ENCODE data around the gene METTL24. TPM values are rescaled to one million over a fixed set of nuclear protein-coding genes. Genes with fewer than 3 reads are reported as not detected.

METTL24 gene
- total and polyA plus RNA-seq, 2 of the 13 experiments (the other 11 are each of a cell fraction or from before 2014, with no cell fraction given) = not detected

GRCh38 chr6:110355727-110356126 lies 2.4 kb downstream of the METTL24 start:
- no peak for DNase-seq (ENCODE audit: low spot score)
- H4K20me1 ChIP-seq (ENCODE audit: insufficient read depth, low read length) = no peaks in the 10 kb centered on the region
- H3K4me3 ChIP-seq (replicated peaks in 1 of 3; ENCODE audit: insufficient read depth in 1 of 3, low read depth in 2 of 3, low read length in 3 of 3) = no peak overlapping the region
- ATAC-seq = peak; percentile 44; the same call in 1 of the 3 replicates
- peaks cover 34% of the 10 kb centered on the region for H3K4me1 ChIP-seq (ENCODE audit: insufficient read depth, low read length)
- intact Hi-C loops (cut with micrococcal nuclease; ENCODE audit: unreplicated experiment) = no loop called here
- WGBS (ENCODE audit: low lambda C conversion rate) = 61% methylated on average over 2 of the region's 2 CpGs
- in situ Hi-C loops (cut with HindIII; ENCODE audit: extremely low pct_ligation_motif_present, low pct_unique_long_range_greater_than_20kb) = no loop called here
- H3K9me3 ChIP-seq (ENCODE audit: low read length) = no peaks in the 10 kb centered on the region
- H3K4me2 ChIP-seq (ENCODE audit: low read depth, low read length) = no peak overlapping the region
- POLR2A ChIA-PET = no interaction called here
- no peaks in the 10 kb centered on the region; a peak in 1 of 5 replicates for H3K27me3 ChIP-seq (ENCODE audit: control insufficient read depth in 1 of 2, insufficient read depth in 2 of 2, low read length in 2 of 2)
- BruUV-seq (replicated peaks) = no TSS peak
- CTCF ChIA-PET (ENCODE audit: low intra/inter-chr PET ratio, low total read pairs) = no interaction called here
- no peaks in the 10 kb centered on the region for H3K79me2 ChIP-seq (ENCODE audit: insufficient read depth, low read length)
- H3K27ac ChIP-seq (ENCODE audit: extremely low read length, insufficient read depth, low read length) = no peak overlapping the region
- no peak overlapping the region for H3K9ac ChIP-seq (ENCODE audit: insufficient read depth, low read depth, low read length)
- FAIRE-seq = no peak
- H2AFZ ChIP-seq (ENCODE audit: low read length) = no peak overlapping the region
- H3K36me3 ChIP-seq (replicated peaks in 1 of 2; ENCODE audit: control insufficient read depth in 1 of 2, insufficient read depth in 2 of 2, low read length in 2 of 2) = no peaks in the 10 kb centered on the region
- TF ChIP-seq ZXDC (CRISPR knock-in tag; IDR thresholded peaks at IDR 0.05) (no peak), ZEB1 (IDR thresholded peaks at IDR 0.05; ENCODE audit: insufficient replicate concordance, low read depth) (no peak), ZNF614 (CRISPR knock-in tag; IDR thresholded peaks at IDR 0.05; ENCODE audit: borderline replicate concordance) (no peak), CERS6 (CRISPR knock-in tag; IDR thresholded peaks at IDR 0.05) (no peak), ZNF350 (CRISPR knock-in tag; IDR thresholded peaks at IDR 0.05; ENCODE audit: borderline replicate concordance, low read depth) (no peak), ZMYM2 (CRISPR knock-in tag; IDR thresholded peaks at IDR 0.05) (no peak), CREB1 (IDR thresholded peaks at IDR 0.05) (no peak), CREB1 (CRISPR knock-in tag; IDR thresholded peaks at IDR 0.05) (no peak), ZSCAN31 (CRISPR knock-in tag; IDR thresholded peaks at IDR 0.05; ENCODE audit: low read depth) (no peak), ZNF772 (CRISPR knock-in tag; IDR thresholded peaks at IDR 0.05) (no peak), MTERF4 (CRISPR knock-in tag; IDR thresholded peaks at IDR 0.05) (no peak), NFATC3 (CRISPR knock-in tag; IDR thresholded peaks at IDR 0.05) (no peak), ZNF713 (CRISPR knock-in tag; IDR thresholded peaks at IDR 0.05) (no peak), NPAS2 (CRISPR knock-in tag; IDR thresholded peaks at IDR 0.05; ENCODE audit: borderline replicate concordance) (no peak), LCORL (IDR thresholded peaks at IDR 0.05) (no peak), LCORL (CRISPR knock-in tag; IDR thresholded peaks at IDR 0.05) (no peak), JUN (CRISPR knock-in tag; IDR thresholded peaks at IDR 0.05) (no peak), MLLT10 (CRISPR knock-in tag; IDR thresholded peaks at IDR 0.05) (no peak), KDM4B (CRISPR knock-in tag; IDR thresholded peaks at IDR 0.05) (no peak), ZFP36L2 (CRISPR knock-in tag; IDR thresholded peaks at IDR 0.05) (no peak)
- TF ChIP-seq, protein P1, sequence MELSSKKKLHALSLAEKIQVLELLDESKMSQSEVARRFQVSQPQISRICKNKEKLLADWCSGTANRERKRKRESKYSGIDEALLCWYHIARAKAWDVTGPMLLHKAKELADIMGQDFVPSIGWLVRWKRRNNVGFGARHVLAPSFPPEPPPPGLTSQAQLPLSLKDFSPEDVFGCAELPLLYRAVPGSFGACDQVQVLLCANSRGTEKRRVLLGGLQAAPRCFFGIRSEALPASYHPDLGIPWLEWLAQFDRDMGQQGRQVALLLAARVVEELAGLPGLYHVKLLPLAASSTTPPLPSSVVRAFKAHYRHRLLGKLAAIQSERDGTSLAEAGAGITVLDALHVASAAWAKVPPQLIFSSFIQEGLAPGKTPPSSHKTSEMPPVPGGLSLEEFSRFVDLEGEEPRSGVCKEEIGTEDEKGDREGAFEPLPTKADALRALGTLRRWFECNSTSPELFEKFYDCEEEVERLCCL (CRISPR knock-in tag; IDR thresholded peaks at IDR 0.05; ENCODE audit: borderline replicate concordance) = no peak

Measured in HepG2 (cell line).